Subcutaneous adipose tissue (tissue), 4 donors: ENCODE results near the gene ERP27. TPM values are rescaled to one million over a fixed set of nuclear protein-coding genes. Genes with fewer than 3 reads are reported as not detected.

Experiments used
- total RNA-seq, 4 donors: library from RNA; depleted of rRNA; stranded (reverse); fragments of >200 nt; gene quantifications; one replicate each; pipeline ENCODE4 v1.1.0, GENCODE V29; 2016
- TF ChIP-seq, protein P1 (sequence below): fragments of 450-650 bp; IDR thresholded peaks from one replicate; pipeline ENCODE4 v1.5.1; 2016; ENCODE audit warnings: low read depth, mild to moderate bottlenecking, control low read depth, antibody characterized with exemption, moderate library complexity

The ERP27 gene
- total RNA-seq, 4 donors from 2014 or later, result 0.85 to 0.94 TPM; not detected in 2

DNA sequence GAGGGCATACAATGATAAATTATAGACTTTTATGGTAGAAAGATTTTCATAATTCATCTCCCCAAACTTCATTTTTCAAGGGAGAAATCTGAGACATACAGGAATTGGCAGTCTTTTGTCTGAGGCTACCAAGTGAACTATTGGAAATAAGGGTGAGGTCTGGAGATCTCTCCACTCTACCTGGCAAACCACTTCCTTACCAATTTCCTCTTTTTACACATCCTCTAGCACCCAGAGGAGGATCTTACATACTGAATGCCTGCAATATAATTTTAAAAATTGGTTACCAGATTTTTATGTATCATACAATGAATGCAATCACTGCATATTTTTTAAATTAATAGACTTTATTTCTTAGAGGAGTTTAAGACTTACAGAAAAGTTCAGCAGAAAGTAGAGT lies 41.1 kb upstream of the ERP27 start:
- TF ChIP-seq, protein P1, sequence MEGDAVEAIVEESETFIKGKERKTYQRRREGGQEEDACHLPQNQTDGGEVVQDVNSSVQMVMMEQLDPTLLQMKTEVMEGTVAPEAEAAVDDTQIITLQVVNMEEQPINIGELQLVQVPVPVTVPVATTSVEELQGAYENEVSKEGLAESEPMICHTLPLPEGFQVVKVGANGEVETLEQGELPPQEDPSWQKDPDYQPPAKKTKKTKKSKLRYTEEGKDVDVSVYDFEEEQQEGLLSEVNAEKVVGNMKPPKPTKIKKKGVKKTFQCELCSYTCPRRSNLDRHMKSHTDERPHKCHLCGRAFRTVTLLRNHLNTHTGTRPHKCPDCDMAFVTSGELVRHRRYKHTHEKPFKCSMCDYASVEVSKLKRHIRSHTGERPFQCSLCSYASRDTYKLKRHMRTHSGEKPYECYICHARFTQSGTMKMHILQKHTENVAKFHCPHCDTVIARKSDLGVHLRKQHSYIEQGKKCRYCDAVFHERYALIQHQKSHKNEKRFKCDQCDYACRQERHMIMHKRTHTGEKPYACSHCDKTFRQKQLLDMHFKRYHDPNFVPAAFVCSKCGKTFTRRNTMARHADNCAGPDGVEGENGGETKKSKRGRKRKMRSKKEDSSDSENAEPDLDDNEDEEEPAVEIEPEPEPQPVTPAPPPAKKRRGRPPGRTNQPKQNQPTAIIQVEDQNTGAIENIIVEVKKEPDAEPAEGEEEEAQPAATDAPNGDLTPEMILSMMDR, result no peak

DNA sequence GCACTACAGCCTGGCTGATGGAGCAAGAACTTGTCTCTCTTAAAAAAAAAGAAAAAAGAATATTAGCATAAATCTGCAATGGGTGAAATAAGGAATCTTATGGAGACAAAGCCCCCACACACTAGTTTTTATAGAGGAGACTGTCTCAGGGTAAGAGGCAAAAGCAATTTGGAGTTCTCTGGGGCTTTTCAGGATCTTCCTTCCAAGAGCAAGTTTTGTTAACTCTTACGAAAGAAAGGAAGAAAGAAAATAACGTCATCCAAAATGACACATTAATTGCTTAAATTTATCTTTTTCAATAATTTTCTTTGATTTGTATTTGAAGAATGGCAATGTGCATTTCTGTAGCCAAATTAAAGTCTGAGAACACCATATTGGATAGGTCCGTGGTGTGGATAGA lies 38.3 kb upstream of the ERP27 start:
- TF ChIP-seq, protein P1, result no peak

DNA sequence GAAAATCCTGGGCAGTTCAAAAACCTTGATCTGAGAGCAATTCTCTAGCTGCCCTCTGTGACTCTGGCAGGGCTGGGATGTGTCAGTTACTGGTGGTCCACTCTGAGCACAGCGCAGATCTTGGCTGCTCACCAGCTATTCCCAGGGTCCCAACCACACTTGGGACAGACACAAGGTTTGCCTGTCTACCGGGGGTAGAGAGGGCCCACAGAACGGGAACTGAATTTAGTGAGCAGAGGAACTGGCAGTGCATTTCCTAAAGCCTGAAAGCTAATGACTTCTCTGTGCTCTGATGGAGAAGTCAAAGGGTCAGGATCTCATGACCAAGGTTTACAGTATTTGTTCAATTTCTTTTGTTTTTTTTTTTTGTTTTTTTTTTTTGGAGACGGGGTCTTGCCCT lies 37.1 kb upstream of the ERP27 start:
- TF ChIP-seq, protein P1, result no peak

DNA sequence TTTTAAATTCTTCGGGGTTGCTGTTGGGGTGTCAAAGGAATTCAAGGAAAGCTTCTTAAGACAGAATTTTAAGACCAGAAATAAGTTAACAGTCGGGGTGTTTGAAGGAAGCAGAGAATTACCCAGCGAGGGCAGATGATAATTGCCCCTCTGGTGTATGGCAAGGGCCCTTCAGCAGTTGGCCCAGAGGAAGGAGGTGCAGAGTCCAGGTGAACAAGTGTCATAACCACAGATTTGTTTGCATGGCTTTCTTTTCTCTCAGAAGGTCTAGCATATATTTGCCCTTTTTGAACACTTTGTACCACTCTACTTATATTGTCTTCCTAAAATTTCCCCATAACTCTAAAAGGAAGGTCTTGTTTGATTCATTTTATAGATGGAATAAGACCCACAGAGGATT lies 36.3 kb upstream of the ERP27 start:
- TF ChIP-seq, protein P1, result no peak

DNA sequence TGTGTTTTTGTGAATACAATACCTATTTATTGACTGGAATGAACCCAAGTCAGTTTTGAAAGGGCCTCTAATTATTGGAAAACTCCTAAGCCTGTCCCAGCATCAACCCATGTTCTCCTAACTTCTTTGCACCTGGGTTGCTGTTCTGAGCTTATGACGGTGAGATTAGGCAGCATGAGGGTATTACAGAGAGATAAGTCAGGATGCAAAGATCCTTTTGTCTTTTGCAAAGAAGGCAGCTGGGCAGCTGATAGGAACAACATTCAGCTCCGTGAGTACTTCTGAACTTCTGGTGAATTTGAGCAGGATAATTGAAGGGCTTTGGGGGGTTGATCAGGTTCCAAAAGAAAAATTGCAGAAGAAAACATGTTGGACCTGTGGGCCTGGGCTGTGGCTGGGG lies 34.5 kb upstream of the ERP27 start, which contains the start of gene PDE6H:
Gene PDE6H, plus strand, starts transcription at position 227 of the 400 bp plus-strand sequence. CDS start 4,971 bp downstream, outside the sequence.
- TF ChIP-seq, protein P1, result no peak

DNA sequence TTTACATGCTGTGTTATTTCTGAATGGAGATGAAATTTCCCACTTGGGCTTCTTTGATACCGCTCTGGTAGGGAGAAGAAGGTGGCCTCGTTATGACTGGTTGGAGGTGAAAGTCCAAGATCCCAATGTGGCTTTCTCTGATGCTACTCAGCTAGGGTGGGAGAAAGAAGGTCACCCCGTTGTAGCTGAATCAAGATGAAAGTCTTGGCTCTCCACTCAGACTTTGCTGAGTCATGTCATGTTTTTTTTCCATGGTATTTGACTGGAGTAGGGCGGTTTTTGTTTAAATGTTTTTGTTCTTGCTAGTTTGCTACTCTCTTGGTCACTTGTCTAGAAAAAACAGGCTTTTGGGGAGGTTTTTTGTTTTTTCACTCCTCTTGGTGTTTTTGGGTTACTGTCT lies 32.1 kb upstream of the ERP27 start:
- TF ChIP-seq, protein P1, result no peak

DNA sequence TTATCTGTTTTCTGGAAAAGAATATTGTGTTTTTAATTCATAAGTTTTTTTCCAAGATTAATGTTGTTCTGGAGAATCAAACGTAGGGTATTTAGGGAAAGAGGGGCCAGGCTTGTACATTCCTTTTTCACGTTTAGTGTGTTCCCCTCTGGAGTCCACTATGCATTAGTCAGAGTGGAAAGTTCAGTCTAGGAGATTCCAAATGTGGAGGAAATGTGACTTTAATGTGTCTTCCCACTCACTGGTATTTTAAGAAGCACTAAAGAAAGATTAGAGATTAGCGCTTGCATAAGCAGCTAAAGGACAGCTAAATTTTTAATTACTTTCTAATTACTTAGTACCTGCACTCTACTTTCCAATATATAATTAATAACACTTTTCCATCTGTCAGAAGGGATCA lies 30.1 kb upstream of the ERP27 start:
- TF ChIP-seq, protein P1, result no peak

DNA sequence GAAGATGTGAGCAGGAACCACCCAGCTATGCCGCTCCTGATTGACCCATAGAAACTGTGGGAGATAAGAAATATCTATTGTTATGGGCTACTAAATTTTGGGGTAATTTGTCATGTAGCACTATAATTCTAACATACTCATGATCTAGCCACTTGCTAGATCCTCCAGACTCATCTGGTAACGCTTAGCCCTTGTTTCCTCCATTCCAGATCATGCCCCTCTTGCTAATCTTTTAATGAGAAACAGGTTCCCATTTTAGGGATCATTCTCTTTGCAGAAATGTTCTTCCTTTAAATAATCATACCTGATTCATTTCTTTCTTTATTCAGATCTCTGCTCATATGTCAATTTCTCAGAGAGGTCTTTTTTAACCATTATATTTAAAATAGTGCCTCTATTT lies 26.9 kb upstream of the ERP27 start:
- TF ChIP-seq, protein P1, result no peak
